Measurements from ENCODE around the gene UBN1.
"Not testable (repeated sequence)": the region's sequence is repeated elsewhere in the genome, so short reads cannot be mapped to it uniquely, and the experiment has no call there.

UBN1 gene

GRCh38 chr16:4892361-4893102 lies 45.3 kb downstream of the UBN1 start:
- H3K27me3 ChIP-seq (ENCODE audit: insufficient read depth, low read depth, severe bottlenecking) = no peaks in the 10 kb centered on the region
- peaks cover 14% of the 10 kb centered on the region for H3K36me3 ChIP-seq
- peak; percentile 20 for DNase-seq
- H3K9me3 ChIP-seq (ENCODE audit: severe bottlenecking) = no peaks in the 10 kb centered on the region
- TF ChIP-seq CTCF (IDR thresholded peaks at IDR 0.05; ENCODE audit: low read depth, low read length) = no peak
- H3K27ac ChIP-seq = no peak overlapping the region
- no peak overlapping the region for H3K4me3 ChIP-seq (ENCODE audit: low read depth, low read length)

GRCh38 chr16:4893103-4893862 lies 46.0 kb downstream of the UBN1 start:
- DNase-seq = no peak
- no peak for TF ChIP-seq CTCF (IDR thresholded peaks at IDR 0.05; ENCODE audit: low read depth, low read length)
- no peak overlapping the region for H3K4me3 ChIP-seq (ENCODE audit: low read depth, low read length)
- no peaks in the 10 kb centered on the region for H3K27me3 ChIP-seq (ENCODE audit: insufficient read depth, low read depth, severe bottlenecking)
- H3K36me3 ChIP-seq = peaks cover 13% of the 10 kb centered on the region
- no peak overlapping the region for H3K27ac ChIP-seq
- no peaks in the 10 kb centered on the region for H3K9me3 ChIP-seq (ENCODE audit: severe bottlenecking)

- no peak for DNase-seq
- no peak overlapping the region for H3K4me3 ChIP-seq (ENCODE audit: low read depth, low read length)
- no peak overlapping the region for H3K27ac ChIP-seq
- no peak for TF ChIP-seq CTCF (IDR thresholded peaks at IDR 0.05; ENCODE audit: low read depth, low read length)
- no peaks in the 10 kb centered on the region for H3K9me3 ChIP-seq (ENCODE audit: severe bottlenecking)
- peaks cover 19% of the 10 kb centered on the region for H3K36me3 ChIP-seq
- no peaks in the 10 kb centered on the region for H3K27me3 ChIP-seq (ENCODE audit: insufficient read depth, low read depth, severe bottlenecking)
These were observed 47.2 kb downstream of the UBN1 start for GRCh38 chr16:4894276-4895150.

GRCh38 chr16:4895366-4895765 lies 48.1 kb downstream of the UBN1 start:
- Histone ChIP-seq H3K36me3 (peaks cover 14% of the 10 kb centered on the region), H3K27me3 (ENCODE audit: insufficient read depth, low read depth, severe bottlenecking) (no peaks in the 10 kb centered on the region), H3K4me3 (ENCODE audit: low read depth, low read length) (no peak overlapping the region), H3K9me3 (ENCODE audit: severe bottlenecking) (no peaks in the 10 kb centered on the region), H3K27ac (no peak overlapping the region)
- DNase-seq = no peak
- no peak for TF ChIP-seq CTCF (IDR thresholded peaks at IDR 0.05; ENCODE audit: low read depth, low read length)

- H3K36me3 ChIP-seq = peaks cover 14% of the 10 kb centered on the region
- not testable (repeated sequence) for H3K4me3 ChIP-seq (ENCODE audit: low read depth, low read length); H3K27me3 ChIP-seq (ENCODE audit: insufficient read depth, low read depth, severe bottlenecking); H3K27ac ChIP-seq; H3K9me3 ChIP-seq (ENCODE audit: severe bottlenecking); DNase-seq
These were observed 49.5 kb downstream of the UBN1 start for GRCh38 chr16:4896761-4897160.

GRCh38 chr16:4897328-4897727 lies 50.0 kb downstream of the UBN1 start:
- Histone ChIP-seq H3K27ac (no peak overlapping the region; the same call in 1 of the 2 replicates), H3K4me3 (ENCODE audit: low read depth, low read length) (no peak overlapping the region), H3K36me3 (peaks cover 14% of the 10 kb centered on the region), H3K9me3 (ENCODE audit: severe bottlenecking) (no peaks in the 10 kb centered on the region), H3K27me3 (ENCODE audit: insufficient read depth, low read depth, severe bottlenecking) (no peaks in the 10 kb centered on the region)
- TF ChIP-seq CTCF (IDR thresholded peaks at IDR 0.05; ENCODE audit: low read depth, low read length) = no peak
- no peak for DNase-seq
